H9 (cell line): ENCODE measurements around the gene NOS1AP. TPM values are rescaled to one million over a fixed set of nuclear protein-coding genes. Genes with fewer than 3 reads are reported as not detected.

Experiments
- DNase-seq: peaks from one replicate; pipeline ENCODE4 v3.0.0-alpha.2; 2017
- H2AFZ ChIP-seq: one replicate; pipeline ENCODE4 v1.6.1; 2013; ENCODE audit warnings: mild to moderate bottlenecking, low read length, control low read depth, moderate library complexity
- H2AK5ac ChIP-seq: 2 replicates; pipeline ENCODE4 v1.6.1; 2013; ENCODE audit warnings: low read length, control low read depth, mixed read lengths; ENCODE audit not compliant: insufficient read length
- H2BK120ac ChIP-seq: one replicate; pipeline ENCODE4 v1.6.1; 2013; ENCODE audit warnings: low read depth, mild to moderate bottlenecking, low read length, control low read depth, inconsistent platforms; ENCODE audit not compliant: poor library complexity, severe bottlenecking
- H2BK12ac ChIP-seq: 2 replicates; pipeline ENCODE4 v1.6.1; 2013; ENCODE audit warnings: low read length, control low read depth, mixed read lengths, low read depth; ENCODE audit not compliant: insufficient read length
- H2BK15ac ChIP-seq: 2 replicates; pipeline ENCODE4 v1.6.1; 2013; ENCODE audit warnings: low read depth, low read length, control low read depth
- H2BK20ac ChIP-seq: one replicate; pipeline ENCODE4 v1.6.1; 2013; ENCODE audit warnings: low read depth, mild to moderate bottlenecking, low read length, control low read depth, inconsistent platforms; ENCODE audit not compliant: poor library complexity, severe bottlenecking
- H2BK5ac ChIP-seq: 2 replicates; pipeline ENCODE4 v1.6.1; 2013; ENCODE audit warnings: low read length, control low read depth, mixed read lengths; ENCODE audit not compliant: insufficient read length
- H3K14ac ChIP-seq: 2 replicates; pipeline ENCODE4 v1.6.1; 2013; ENCODE audit warnings: low read length, control low read depth; ENCODE audit not compliant: insufficient read depth
- H3K18ac ChIP-seq: 2 replicates; pipeline ENCODE4 v1.6.1; 2013; ENCODE audit warnings: low read depth, mild to moderate bottlenecking, mixed read lengths, low read length, control low read depth; ENCODE audit not compliant: insufficient read length
- H3K23ac ChIP-seq: 2 replicates; pipeline ENCODE4 v1.6.1; 2013; ENCODE audit warnings: low read length, control low read depth, mixed read lengths, low read depth; ENCODE audit not compliant: insufficient read length
- H3K23me2 ChIP-seq: 2 replicates; pipeline ENCODE4 v1.6.1; 2013; ENCODE audit warnings: low read depth, mild to moderate bottlenecking, mixed read lengths, low read length, control low read depth; ENCODE audit not compliant: insufficient read length, poor library complexity, severe bottlenecking
- H3K27ac ChIP-seq: 2 replicates; pipeline ENCODE4 v1.5.1; 2013; ENCODE audit warnings: low read length, control low read depth, mixed read lengths, low read depth; ENCODE audit not compliant: insufficient read length
- H3K27me3 ChIP-seq: 2 replicates; pipeline ENCODE4 v1.6.1; 2013; ENCODE audit warnings: low read length, control low read depth, inconsistent platforms; ENCODE audit not compliant: insufficient read depth
- H3K4ac ChIP-seq: 2 replicates; pipeline ENCODE4 v1.6.1; 2013; ENCODE audit warnings: low read depth, mild to moderate bottlenecking, control low read depth, inconsistent platforms, low read length, moderate library complexity
- H3K4me1 ChIP-seq: 2 replicates; pipeline ENCODE4 v1.6.1; 2013; ENCODE audit warnings: low read length, control low read depth, inconsistent platforms; ENCODE audit not compliant: insufficient read depth
- H3K4me2 ChIP-seq: 2 replicates; pipeline ENCODE4 v1.6.1; 2013; ENCODE audit warnings: low read length, control low read depth, mixed read lengths; ENCODE audit not compliant: insufficient read length, insufficient read depth
- H3K56ac ChIP-seq: 2 replicates; pipeline ENCODE4 v1.6.1; 2013; ENCODE audit warnings: low read depth, mild to moderate bottlenecking, mixed read lengths, low read length, control low read depth; ENCODE audit not compliant: insufficient read length
- H3K79me1 ChIP-seq: 2 replicates; pipeline ENCODE4 v1.6.1; 2013; ENCODE audit warnings: low read depth, mild to moderate bottlenecking, moderate library complexity, low read length, control low read depth, inconsistent platforms; ENCODE audit not compliant: insufficient read depth, poor library complexity, severe bottlenecking
- H3K79me2 ChIP-seq: 2 replicates; pipeline ENCODE4 v1.6.1; 2013; ENCODE audit warnings: low read length, control low read depth, inconsistent platforms; ENCODE audit not compliant: insufficient read depth
- H3K9ac ChIP-seq: 2 replicates; pipeline ENCODE4 v1.6.1; 2013; ENCODE audit warnings: low read length, control low read depth, mixed read lengths; ENCODE audit not compliant: insufficient read length; ENCODE audit errors: extremely low read depth
- H3K9me3 ChIP-seq: one replicate; pipeline ENCODE4 v1.6.1; 2013; ENCODE audit warnings: low read depth, low read length, inconsistent platforms; ENCODE audit not compliant: control insufficient read depth
- H3T11ph ChIP-seq: one replicate; pipeline ENCODE4 v1.6.1; 2013; ENCODE audit warnings: mild to moderate bottlenecking, low read length, control low read depth, inconsistent platforms
- H4K20me1 ChIP-seq: one replicate; pipeline ENCODE4 v1.6.1; 2013; ENCODE audit not compliant: control insufficient read depth, insufficient read length, insufficient read depth
- H4K5ac ChIP-seq: 2 replicates; pipeline ENCODE4 v1.6.1; 2013; ENCODE audit warnings: low read depth, mild to moderate bottlenecking, mixed read lengths, low read length, control low read depth; ENCODE audit not compliant: insufficient read length
- H4K8ac ChIP-seq: replicated peaks from 2 replicates; pipeline ENCODE4 v1.6.1; 2013; ENCODE audit warnings: low read length, control low read depth, mixed read lengths, low read depth; ENCODE audit not compliant: insufficient read length
- H4K91ac ChIP-seq: 2 replicates; pipeline ENCODE4 v1.6.1; 2013; ENCODE audit warnings: low read depth, mild to moderate bottlenecking, moderate library complexity, mixed read lengths, low read length, control low read depth; ENCODE audit not compliant: insufficient read length
- H3K27ac Mint-ChIP-seq, 3 experiments: 2 replicates in 2 of 3; 3 replicates in 1 of 3; pipeline ENCODE4 v1.8.0; 2020 to 2021; ENCODE audit warnings: mixed read lengths in 3 of 3, mild to moderate bottlenecking in 1 of 3, moderate library complexity in 1 of 3
- H3K27me3 Mint-ChIP-seq: 2 replicates; pipeline ENCODE4 v1.8.0; 2021; ENCODE audit warnings: low read depth, mild to moderate bottlenecking, moderate library complexity, mixed read lengths
- H3K36me3 Mint-ChIP-seq, 3 experiments: 2 replicates in 2 of 3; 3 replicates in 1 of 3; pipeline ENCODE4 v1.8.0; 2020 to 2021; ENCODE audit warnings: low read depth in 3 of 3, mixed read lengths in 3 of 3; ENCODE audit not compliant: insufficient read depth in 1 of 3
- H3K4me1 Mint-ChIP-seq, 2 experiments: 2 replicates each; pipeline ENCODE4 v1.8.0; 2020; ENCODE audit warnings: mixed read lengths in 2 of 2
- H3K4me3 Mint-ChIP-seq, 2 experiments: 2 replicates in 1 of 2; 3 replicates in 1 of 2; pipeline ENCODE4 v1.8.0; 2020 to 2021; ENCODE audit warnings: mild to moderate bottlenecking in 2 of 2, mixed read lengths in 2 of 2, moderate library complexity in 1 of 2
- H3K9me3 Mint-ChIP-seq, 2 experiments: 2 replicates in 1 of 2; 3 replicates in 1 of 2; pipeline ENCODE4 v1.8.0; 2020; ENCODE audit warnings: mild to moderate bottlenecking in 2 of 2, mixed read lengths in 2 of 2, moderate library complexity in 1 of 2
- CTCF ChIP-seq: fragments of 200-600 bp; sonication (generic); conservative IDR thresholded peaks from 3 replicates; pipeline ENCODE4 v1.8.0; 2021; ENCODE audit warnings: antibody characterized with exemption, mild to moderate bottlenecking
- WGBS: extraction: QIAGEN DNeasy Blood & Tissue Kit; methylation state at CpG from one replicate; pipeline ENCODE4 v1.1.7; 2013; ENCODE audit warnings: missing lambda C conversion rate, low lambda C conversion rate, mixed read lengths; ENCODE audit not compliant: insufficient read length; ENCODE audit errors: extremely low coverage; 5-methylcytosine and 5-hydroxymethylcytosine counted together
- total RNA-seq: library from RNA; stranded (reverse); gene quantifications from 2 replicates; pipeline ENCODE4 v1.2.1, GENCODE V29; 2021

The NOS1AP gene
- total RNA-seq, 1 experiment from 2014 or later = 8.4 TPM

GRCh38 chr1:162370721-162371120 lies 301.2 kb downstream of the NOS1AP start:
- no peak overlapping the region for H2AFZ ChIP-seq
- H3K9ac ChIP-seq = no peak overlapping the region
- H2BK15ac ChIP-seq = no peak overlapping the region
- H3K4me1 ChIP-seq = no peaks in the 10 kb centered on the region
- no peaks in the 10 kb centered on the region for H4K20me1 ChIP-seq
- Mint-ChIP-seq H3K36me3 (peaks cover 0 to 11% (median 2%) of the 10 kb centered on the region in 3 experiments; a peak in 4 of 7 replicates), H3K27me3 (no peaks in the 10 kb centered on the region), H3K27ac (peak overlapping the region in 1 of 3 experiments; percentile 45; a peak in 1 of 7 replicates), H3K9me3 (no peaks in the 10 kb centered on the region), H3K4me1 (no peaks in the 10 kb centered on the region), H3K4me3 (no peak overlapping the region)
- no peak overlapping the region for H4K5ac ChIP-seq
- H3K79me1 ChIP-seq = no peaks in the 10 kb centered on the region
- H3K4me2 ChIP-seq = no peak overlapping the region
- H4K8ac ChIP-seq = no peak overlapping the region
- H3K23ac ChIP-seq = no peak overlapping the region
- H2BK20ac ChIP-seq = no peak overlapping the region
- no peak overlapping the region for H3K56ac ChIP-seq
- no peak for TF ChIP-seq CTCF
- H3K27me3 ChIP-seq = no peaks in the 10 kb centered on the region
- no peaks in the 10 kb centered on the region for H3K23me2 ChIP-seq
- H3K79me2 ChIP-seq = no peaks in the 10 kb centered on the region
- H4K91ac ChIP-seq = no peak overlapping the region
- H3K9me3 ChIP-seq = no peaks in the 10 kb centered on the region
- no peak overlapping the region for H3K27ac ChIP-seq
- H3K18ac ChIP-seq = no peak overlapping the region
- H3T11ph ChIP-seq = no peak overlapping the region
- no peak overlapping the region for H3K14ac ChIP-seq
- WGBS = no CpG with 5 or more reads among the region's 3 CpGs
- no peak overlapping the region for H2AK5ac ChIP-seq
- no peak overlapping the region for H2BK12ac ChIP-seq
- no peak overlapping the region for H2BK5ac ChIP-seq
- no peak overlapping the region for H2BK120ac ChIP-seq
- no peak overlapping the region for H3K4ac ChIP-seq
- DNase-seq = no peak
